Gastrocnemius medialis (tissue), 4 donors: ENCODE measurements around the gene USH1G. TPM values are rescaled to one million over a fixed set of nuclear protein-coding genes. Genes with fewer than 3 reads are reported as not detected.

Experiments
- ATAC-seq, 2 donors: fragments of 150-250 bp; one replicate each; pipeline ENCODE4 v1.9.1; 2016
- DNase-seq, 2 donors: peaks; one replicate each; pipeline ENCODE4 v3.0.0-alpha.2; 2019
- H3K27ac ChIP-seq, 4 donors: fragments of 200-600 bp; sonication (generic); 1 replicate in 1 of 4; 2 replicates in 3 of 4; pipeline ENCODE4 v1.5.1; 2016 to 2018; ENCODE audit warnings: mild to moderate bottlenecking in 2 of 4, moderate library complexity in 1 of 4
- H3K27me3 ChIP-seq, 3 donors: fragments of 200-600 bp; sonication (generic) in 2 of 3; 1 replicate in 1 of 3; 2 replicates in 2 of 3; pipeline versions ENCODE4 v1.5.1 to v1.6.0; 2016 to 2019; ENCODE audit warnings: mild to moderate bottlenecking in 1 of 3, moderate library complexity in 1 of 3
- H3K36me3 ChIP-seq, 2 donors: fragments of 200-600 bp; sonication (generic) in 1 of 2; one replicate each; pipeline ENCODE4 v1.5.1; 2017 to 2018
- H3K4me1 ChIP-seq, 2 donors: fragments of 200-600 bp; sonication (generic) in 1 of 2; one replicate each; pipeline ENCODE4 v1.5.1; 2016 to 2017; ENCODE audit warnings: mild to moderate bottlenecking in 2 of 2
- H3K4me3 ChIP-seq, 4 donors: fragments of 200-600 bp; sonication (generic) in 3 of 4; 1 replicate in 1 of 4; 2 replicates in 3 of 4; pipeline ENCODE4 v1.5.1; 2016 to 2019; ENCODE audit warnings: mild to moderate bottlenecking in 2 of 4
- H3K9me3 ChIP-seq, 3 donors: fragments of 200-600 bp; sonication (generic) in 2 of 3; 1 replicate in 1 of 3; 2 replicates in 2 of 3; pipeline ENCODE4 v1.5.1; 2016 to 2019
- CTCF ChIP-seq, 5 experiments: fragments of 450-650 bp in 3 of 5; fragments of 200-600 bp in 2 of 5; sonication (generic) in 2 of 5; IDR thresholded peaks in 4 of 5; conservative IDR thresholded peaks in 1 of 5; 1 replicate in 4 of 5; 2 replicates in 1 of 5; pipeline ENCODE4 v1.5.1; 2016 to 2019; ENCODE audit warnings: antibody characterized with exemption in 5 of 5, mild to moderate bottlenecking in 3 of 5, moderate library complexity in 3 of 5
- POLR2A ChIP-seq, 2 donors: fragments of 450-650 bp; IDR thresholded peaks; one replicate each; pipeline ENCODE4 v1.6.1; 2017; ENCODE audit warnings: antibody characterized with exemption in 2 of 2, mild to moderate bottlenecking in 2 of 2, moderate library complexity in 2 of 2
- in situ Hi-C, 4 donors: fragments of 200-750 bp; cut with MboI; loops; one replicate each; pipeline versions ENCODE4 v1.15.0 to v1.8.0; 2017; ENCODE audit warnings: low sequenced_read_pairs in 4 of 4
- intact Hi-C: fragments of 100-400 bp; cut with DNase I; formaldehyde crosslinking; loops from one replicate; pipeline ENCODE4 v1.15.1; 2023; ENCODE audit warnings: low total_unique reads
- total RNA-seq, 4 donors: library from RNA; depleted of rRNA; stranded (reverse); fragments of >200 nt; gene quantifications; one replicate each; pipeline versions ENCODE4 v1.1.0 to v1.2.3, GENCODE V29; 2016

Gene USH1G
- total RNA-seq, 4 donors from 2014 or later, result not detected

- no peaks in the 10 kb centered on the region for H3K36me3 ChIP-seq
- peaks cover 47 to 54% (median 51%) of the 10 kb centered on the region in 3 donors for H3K27me3 ChIP-seq
- TF ChIP-seq POLR2A (IDR thresholded peaks at IDR 0.05) (no peak), CTCF (IDR thresholded peaks at IDR 0.05 in 4 of 5, conservative IDR thresholded peaks at IDR 0.05 in 1 of 5) (no peak)
- no peak overlapping the region for H3K27ac ChIP-seq
- ATAC-seq, result no peak
- H3K9me3 ChIP-seq, result no peaks in the 10 kb centered on the region
- intact Hi-C loops (no loop called here), in situ Hi-C loops (no loop called here)
- no peaks in the 10 kb centered on the region for H3K4me1 ChIP-seq
- DNase-seq, result no peak
- no peak overlapping the region for H3K4me3 ChIP-seq
Measured at GRCh38 chr17:74936470-74936799, 13.4 kb upstream of the USH1G start.

DNA sequence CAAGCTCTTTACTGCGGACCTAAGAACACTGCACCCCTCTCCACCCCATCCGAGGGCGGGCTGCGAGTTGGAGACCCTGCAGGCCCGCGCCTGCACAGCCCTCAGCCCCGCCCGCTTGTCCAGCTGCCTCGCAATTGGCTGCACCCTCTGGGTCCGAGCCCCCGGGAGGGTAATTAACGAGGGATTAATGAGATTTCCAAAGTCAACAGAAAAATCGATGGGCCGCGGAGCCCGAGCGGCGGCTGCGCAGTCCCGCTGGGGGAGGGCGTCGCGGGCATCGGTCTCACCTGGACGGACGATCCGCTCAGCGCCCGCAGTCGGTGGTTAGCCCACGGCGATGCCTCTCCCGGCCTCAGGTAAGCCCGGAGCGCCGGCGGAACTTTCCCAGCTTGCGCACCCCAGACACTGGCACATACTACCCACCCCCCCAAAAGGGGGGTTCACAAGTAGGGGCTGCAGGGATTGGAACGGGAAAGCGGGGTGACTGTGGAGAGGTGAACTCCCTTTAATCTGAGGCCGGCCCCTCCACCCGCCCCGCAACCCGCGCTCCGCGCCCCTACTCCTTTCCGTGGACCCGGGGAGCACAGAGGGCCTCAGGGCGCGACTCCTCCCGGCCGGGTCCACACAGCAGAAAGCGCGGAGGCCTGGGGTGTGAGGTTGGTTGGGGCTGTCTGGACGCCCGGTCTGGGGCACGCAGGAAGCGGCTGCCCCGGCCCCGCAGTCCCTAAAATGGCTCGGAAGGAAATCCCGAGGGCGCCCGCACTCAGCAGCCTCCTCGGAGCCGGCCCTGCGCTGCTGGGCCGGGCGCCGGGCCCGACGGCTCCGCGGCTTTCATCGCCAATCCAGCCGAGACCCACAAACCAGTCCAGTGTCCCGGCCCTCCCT, 12.8 kb upstream of the USH1G start, which contains the start of gene OTOP3:
Gene OTOP3 (plus strand): TSS at position 314 of the 885 bp plus-strand sequence. CDS start 24 bp downstream, at position 338.
- Histone ChIP-seq H3K9me3 (no peaks in the 10 kb centered on the region), H3K4me3 (no peak within 1 kb of the TSS), H3K27ac (no peak within 1 kb of the TSS), H3K36me3 (no peaks in the 10 kb centered on the region), H3K4me1 (no peaks in the 10 kb centered on the region), H3K27me3 (peaks cover 47 to 58% (median 51%) of the 10 kb centered on the region in 3 donors)
- DNase-seq (no peak), ATAC-seq (no peak)
- intact Hi-C loops (no loop called here), in situ Hi-C loops (no loop called here)
- no peak for TF ChIP-seq POLR2A (IDR thresholded peaks at IDR 0.05)
- no peak for TF ChIP-seq CTCF (IDR thresholded peaks at IDR 0.05 in 4 of 5, conservative IDR thresholded peaks at IDR 0.05 in 1 of 5)

- peaks cover 47 to 58% (median 51%) of the 10 kb centered on the region in 3 donors for H3K27me3 ChIP-seq
- H3K36me3 ChIP-seq, result no peaks in the 10 kb centered on the region
- DNase-seq (no peak), ATAC-seq (no peak)
- H3K27ac ChIP-seq, result no peak overlapping the region
- intact Hi-C loops (no loop called here), in situ Hi-C loops (no loop called here)
- no peak for TF ChIP-seq CTCF (IDR thresholded peaks at IDR 0.05 in 4 of 5, conservative IDR thresholded peaks at IDR 0.05 in 1 of 5)
- TF ChIP-seq POLR2A (IDR thresholded peaks at IDR 0.05), result no peak
- H3K4me3 ChIP-seq, result no peak overlapping the region
- H3K4me1 ChIP-seq, result no peaks in the 10 kb centered on the region
- no peaks in the 10 kb centered on the region for H3K9me3 ChIP-seq
Measured at GRCh38 chr17:74935048-74935447, 12.0 kb upstream of the USH1G start.

DNA sequence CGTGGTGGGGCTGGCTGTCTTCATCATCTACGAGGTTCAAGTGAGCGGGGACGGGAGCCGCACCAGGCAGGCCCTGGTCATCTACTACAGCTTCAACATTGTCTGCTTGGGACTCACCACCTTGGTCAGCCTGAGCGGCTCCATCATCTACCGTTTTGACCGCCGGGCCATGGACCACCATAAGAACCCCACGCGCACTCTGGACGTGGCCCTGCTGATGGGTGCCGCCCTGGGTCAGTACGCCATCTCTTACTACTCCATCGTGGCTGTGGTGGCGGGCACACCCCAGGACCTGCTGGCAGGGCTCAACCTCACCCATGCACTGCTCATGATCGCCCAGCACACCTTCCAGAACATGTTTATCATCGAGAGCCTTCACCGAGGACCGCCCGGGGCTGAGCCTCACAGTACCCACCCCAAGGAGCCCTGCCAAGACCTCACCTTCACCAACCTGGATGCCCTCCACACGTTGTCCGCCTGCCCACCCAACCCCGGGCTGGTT, 7.5 kb upstream of the USH1G start:
- Histone ChIP-seq H3K4me1 (no peaks in the 10 kb centered on the region), H3K9me3 (no peaks in the 10 kb centered on the region), H3K36me3 (no peaks in the 10 kb centered on the region), H3K4me3 (no peak overlapping the region), H3K27me3 (peaks cover 31 to 52% (median 38%) of the 10 kb centered on the region in 3 donors), H3K27ac (no peak overlapping the region)
- DNase-seq (no peak), ATAC-seq (no peak)
- in situ Hi-C loops, result no loop called here
- intact Hi-C loops, result no loop called here
- no peak for TF ChIP-seq CTCF (IDR thresholded peaks at IDR 0.05 in 4 of 5, conservative IDR thresholded peaks at IDR 0.05 in 1 of 5)
- TF ChIP-seq POLR2A (IDR thresholded peaks at IDR 0.05), result no peak
